HG03565 (cell line): ENCODE measurements around the gene SMG6.

Experiments
- ATAC-seq: cut with Tn5 transposase; IDR thresholded peaks from one replicate; pipeline ENCODE4 v1.9.1; 2021; ENCODE audit warnings: mild to moderate bottlenecking, moderate library complexity; ENCODE audit not compliant: unreplicated experiment

SMG6 gene

DNA sequence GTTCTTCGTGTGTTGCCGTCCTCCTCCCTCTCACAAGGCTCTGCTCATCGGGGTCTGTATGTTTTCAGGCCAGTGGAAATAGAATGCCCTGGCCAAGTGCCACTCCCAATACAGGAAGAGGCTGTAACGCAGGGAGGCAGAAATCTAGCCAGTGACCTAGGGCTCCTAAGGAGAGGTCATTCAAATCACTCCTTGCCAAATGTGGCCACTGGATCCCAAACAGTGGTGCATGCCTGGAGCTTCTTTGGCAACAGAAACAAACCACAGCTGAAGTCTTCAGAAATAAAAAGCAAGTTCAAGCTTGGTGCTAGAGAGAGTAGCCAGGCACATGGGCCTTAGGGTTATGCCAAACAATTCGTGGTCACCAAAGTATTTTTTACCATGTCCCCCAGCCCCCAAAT is 66.1 kb downstream of the SMG6 start:
- ATAC-seq = no peak

DNA sequence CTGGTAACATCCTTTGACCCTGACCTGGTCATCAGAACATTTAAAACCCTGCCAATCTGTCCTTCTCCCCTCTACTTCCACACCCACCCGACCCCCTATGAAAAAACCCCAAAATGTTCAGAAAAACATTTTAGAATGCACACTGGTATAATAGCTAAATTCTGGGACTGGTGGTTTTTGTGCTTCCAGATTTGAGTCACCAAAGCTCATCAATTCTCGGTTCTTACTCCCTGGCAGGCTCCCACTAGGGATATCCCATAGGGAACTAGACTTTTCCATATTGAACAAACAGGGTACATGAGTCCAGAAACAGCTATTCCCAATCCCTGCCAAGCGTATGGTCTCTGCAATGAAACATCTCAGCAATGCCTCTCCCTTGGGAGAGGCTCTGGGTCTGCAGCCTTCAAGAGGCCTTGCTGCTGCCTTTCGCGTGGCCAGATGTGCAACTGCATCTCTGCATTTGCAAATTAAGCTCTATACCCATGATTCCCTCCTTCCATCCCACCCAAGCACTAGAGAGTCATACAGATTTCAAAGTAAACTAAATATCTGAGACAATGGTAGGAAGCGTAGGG is 67.7 kb downstream of the SMG6 start:
- ATAC-seq = no peak

DNA sequence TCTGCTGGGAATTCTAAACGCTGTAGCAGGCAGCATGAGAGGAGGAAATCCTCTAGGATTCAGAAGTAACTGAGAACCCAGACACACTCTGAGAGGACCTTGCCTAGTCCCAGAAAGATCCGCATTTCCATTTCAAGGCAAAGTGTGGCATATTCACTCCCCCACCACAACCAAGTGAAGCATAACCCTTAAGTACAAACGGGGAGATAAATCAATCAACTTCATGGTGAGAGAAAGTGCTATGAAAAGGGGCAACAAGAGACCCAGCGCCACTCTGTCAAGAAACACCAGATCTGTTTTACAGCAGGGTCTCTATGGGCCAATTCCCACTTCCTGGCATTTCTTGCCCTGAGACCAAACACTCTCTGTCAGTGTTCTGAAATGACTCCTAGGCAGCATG is 68.3 kb downstream of the SMG6 start:
- no peak for ATAC-seq

DNA sequence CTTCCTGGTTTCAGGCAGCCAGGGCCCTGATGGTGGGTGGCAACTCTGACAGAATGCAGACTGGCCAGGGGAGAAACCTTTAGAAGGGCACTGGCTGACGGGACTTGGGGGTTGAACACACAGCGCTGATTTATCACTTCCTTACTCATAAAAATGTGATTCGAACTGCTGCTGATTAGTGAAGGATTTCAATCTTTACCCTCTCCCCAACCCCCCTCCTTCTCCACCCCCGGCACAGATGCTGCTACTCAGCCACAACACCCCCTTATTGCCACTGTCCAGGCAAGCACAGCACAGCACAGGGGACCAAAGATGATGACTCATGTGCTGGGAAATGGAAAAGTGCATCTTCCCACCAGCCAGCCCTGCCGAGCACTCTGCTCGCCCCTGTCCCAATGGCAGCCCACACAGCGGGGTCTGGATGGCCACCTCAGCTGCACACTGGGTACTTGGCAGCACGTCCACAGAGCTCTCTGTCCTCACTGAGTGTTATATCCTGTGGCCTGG is 70.1 kb downstream of the SMG6 start:
- no peak for ATAC-seq

DNA sequence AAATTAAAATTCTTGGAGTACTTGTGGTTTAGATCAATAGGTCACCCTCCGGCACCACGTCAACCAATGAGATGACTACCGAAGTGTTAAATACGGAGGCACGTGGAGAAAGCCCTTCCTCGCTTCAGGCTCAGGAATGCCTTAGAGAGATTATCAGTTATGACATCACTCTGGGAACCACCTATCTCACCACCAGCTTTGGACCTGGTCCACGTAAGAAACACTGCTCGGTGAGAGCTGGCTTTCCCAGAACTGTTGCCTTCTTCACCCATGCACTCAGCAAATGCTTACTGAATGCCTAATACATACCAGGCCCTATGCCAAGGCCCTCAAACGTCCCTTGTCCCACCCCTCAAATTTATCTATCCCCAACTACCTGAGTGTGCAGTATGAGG is 71.3 kb downstream of the SMG6 start:
- no peak for ATAC-seq

DNA sequence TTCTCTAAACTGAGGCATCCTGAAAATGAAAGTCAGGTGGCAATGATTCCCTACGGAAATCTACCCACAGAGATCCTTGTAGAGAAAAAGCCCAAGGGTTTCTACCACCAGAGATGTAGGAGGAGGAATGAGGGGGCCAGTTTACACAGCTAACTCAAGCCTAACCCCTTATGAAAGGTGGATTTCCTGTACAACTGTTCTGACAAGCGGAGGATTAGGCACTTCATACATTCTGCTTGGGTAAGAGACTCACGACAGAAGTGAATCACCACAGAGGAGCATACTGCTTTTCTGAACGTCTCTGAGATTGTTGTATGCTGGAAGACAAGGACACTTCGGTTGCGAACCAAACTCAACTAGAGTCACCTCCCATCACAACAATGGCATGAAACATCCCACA is 72.7 kb downstream of the SMG6 start:
- ATAC-seq = no peak

DNA sequence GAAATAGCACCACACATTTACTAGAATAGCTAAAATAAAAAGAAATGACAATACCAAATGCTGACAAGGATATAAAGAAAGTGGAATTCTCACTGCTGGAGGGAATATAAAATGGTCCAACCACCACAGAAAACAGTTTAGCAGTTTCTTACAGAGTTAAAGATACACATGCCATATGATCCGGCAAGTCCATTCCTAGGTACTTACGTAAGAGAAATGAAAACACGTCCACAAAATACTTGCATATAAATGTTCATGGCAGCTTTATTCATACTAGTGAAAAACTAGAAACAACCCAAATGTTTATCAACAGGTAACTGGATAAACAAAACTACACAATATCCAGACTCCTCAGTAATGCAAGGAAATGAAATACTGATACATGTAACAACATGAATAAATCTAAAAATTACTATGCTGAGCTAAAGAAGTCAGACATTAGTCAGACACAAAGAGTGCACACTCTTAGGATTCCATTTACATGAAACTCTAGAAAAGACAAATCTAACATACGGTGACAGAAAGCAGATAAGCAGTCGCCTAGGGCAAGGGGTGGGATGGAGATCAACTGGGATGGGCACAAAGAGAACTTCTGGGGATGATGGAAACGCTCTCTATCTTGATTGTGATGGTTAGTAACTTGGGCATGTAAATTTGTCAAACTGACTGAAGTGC is 76.4 kb downstream of the SMG6 start:
- no peak for ATAC-seq

DNA sequence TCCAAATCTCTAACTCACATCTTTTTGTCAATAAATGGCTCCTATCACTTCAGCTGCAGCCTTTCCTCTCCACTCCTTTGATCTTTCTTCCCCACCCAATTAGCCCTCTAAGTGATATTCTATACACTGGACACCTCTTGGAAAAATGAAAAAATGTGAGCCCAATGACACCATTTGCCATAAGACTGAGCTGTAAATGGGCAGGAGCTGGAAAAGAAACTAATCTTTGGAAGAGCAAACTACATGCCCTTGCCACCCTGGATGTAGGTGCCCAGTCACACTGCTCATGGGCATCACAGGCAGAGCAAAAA is 80.0 kb downstream of the SMG6 start:
- ATAC-seq = no peak

DNA sequence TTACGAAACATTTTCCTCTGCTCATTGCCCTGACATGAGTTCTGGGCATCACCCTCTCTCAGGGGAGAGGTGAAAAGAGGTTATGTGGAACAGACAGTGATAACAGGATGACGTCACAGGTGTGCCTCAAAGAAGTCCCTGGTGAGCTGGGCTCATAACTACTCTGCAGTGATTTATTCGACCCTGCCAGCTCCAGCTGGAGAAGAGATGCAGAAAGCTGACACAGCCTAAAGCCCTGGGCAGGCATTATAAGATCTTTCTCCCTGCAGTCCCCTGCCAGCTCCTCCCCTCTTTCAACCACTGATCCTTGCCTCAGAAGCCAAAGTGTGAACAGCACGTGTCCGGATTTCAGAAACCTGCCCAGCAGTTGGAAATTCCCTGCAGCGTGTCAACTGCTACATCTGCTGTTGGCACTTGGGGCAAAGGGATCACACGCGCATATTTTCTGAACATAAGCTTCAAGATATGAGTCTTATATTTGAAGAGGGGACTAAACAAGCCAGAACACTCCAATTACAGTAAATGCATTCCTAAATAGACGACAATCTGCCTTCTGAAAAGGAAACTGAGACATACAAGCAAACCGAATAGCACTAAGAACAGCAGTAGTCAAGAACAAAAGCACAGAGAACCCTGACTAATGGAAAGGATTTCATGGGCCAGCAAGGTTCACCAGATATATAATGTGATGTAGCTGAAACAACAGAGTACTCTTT is 80.5 kb downstream of the SMG6 start:
- peak; percentile 47 for ATAC-seq

DNA sequence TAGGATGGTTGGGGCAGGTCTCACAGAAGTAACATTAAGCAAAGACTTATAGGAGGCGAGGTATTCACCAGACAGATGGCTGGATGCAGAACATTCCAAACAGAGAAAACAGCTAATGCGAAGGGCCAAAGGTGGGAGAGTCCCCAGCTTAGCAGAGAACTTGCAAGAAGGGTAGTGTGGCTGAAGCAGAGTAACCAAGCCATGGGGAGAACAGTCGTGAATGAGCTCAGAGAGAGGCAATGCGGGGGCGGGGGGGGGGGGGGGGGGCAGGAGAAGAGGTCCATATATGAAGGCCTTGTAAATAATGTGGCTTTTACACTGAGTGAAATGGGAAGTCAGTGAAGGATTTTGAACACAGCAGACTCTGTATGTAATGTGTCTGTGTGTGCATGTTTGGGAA is 81.3 kb downstream of the SMG6 start:
- ATAC-seq = no peak

DNA sequence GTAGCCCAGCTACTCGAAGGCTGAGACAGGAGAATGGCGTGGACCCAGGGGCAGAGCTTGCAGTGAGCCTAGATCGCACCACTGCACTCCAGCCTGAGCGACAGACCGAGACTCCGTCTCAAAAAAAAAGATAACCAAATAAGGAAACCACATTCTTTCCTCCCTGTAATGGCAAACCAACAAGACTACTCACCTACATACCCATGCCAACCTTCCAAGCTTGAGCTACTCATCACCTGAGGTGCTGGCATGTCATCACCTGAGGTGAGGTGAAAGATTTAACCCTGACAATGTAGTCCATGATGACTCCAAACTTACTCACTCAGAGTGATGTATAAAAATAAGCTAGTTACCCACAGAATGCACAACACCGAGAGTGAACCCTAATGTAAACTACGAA is 85.2 kb downstream of the SMG6 start:
- ATAC-seq = no peak

DNA sequence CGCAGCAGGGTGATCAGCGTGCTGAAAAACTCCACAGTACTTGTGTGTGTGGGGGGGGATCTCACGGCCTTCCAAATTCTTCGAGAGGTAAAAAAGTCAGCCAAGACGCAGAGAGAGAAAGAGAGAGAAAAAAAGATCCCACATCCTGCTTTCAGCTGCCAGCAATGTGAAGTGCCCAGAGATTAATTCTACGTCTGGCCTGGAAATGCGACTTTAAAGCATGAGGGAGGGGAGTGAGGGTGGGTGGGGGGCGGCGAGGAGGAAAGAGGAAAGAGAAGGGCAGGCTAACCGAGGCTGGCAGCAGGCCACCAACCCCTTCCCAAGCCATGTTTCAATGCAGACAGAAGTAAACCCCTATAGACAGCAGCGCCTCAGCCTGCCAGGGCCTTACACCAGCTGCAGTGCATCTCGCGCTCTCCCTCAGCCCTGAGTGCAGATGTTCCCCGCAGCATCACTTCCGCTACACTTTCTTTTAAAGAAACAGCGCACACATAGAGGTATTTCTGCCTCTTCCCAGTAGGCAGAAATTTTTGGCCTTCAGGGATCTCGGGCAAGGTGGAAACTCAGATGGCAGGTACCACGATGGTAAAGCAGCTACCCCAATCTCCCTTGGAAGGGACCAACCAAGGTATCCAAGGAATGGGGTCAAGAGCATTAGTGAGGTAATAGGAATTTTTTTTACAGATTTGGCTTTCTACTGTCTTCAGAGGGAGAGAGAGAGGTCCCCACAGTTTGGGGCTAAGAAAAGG is 87.8 kb downstream of the SMG6 start:
- peak; percentile 70 for ATAC-seq

DNA sequence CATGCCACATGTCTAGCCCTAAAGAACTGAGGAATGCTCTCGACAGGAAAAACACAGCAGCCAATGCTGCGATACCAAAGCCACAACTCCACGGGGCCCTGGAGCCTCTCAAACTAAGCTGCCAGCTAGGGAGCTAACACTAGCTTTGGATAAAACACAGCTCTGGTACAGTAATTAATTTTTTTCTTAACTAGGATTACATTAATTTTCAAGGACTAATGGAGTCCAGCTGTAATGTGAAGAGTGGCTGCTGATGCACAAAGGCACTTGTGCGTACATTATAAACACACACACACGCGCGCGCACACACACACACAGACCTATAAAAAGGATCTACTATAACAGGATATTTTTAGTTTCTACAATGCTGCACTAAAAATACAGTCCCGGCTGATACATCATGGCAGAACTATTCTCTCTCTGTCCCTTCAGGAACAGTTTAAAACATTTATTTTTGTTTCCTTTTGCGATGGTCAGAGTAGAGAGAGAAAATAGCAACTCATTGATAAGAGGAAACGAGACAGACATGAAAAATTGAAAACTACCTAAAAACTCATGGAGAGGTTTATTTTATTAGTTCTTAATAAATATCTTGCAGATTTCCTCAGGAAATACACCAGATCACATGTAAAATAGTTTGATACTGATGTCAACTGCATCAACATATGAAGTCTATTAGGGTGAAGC is 88.5 kb downstream of the SMG6 start:
- ATAC-seq = no peak

DNA sequence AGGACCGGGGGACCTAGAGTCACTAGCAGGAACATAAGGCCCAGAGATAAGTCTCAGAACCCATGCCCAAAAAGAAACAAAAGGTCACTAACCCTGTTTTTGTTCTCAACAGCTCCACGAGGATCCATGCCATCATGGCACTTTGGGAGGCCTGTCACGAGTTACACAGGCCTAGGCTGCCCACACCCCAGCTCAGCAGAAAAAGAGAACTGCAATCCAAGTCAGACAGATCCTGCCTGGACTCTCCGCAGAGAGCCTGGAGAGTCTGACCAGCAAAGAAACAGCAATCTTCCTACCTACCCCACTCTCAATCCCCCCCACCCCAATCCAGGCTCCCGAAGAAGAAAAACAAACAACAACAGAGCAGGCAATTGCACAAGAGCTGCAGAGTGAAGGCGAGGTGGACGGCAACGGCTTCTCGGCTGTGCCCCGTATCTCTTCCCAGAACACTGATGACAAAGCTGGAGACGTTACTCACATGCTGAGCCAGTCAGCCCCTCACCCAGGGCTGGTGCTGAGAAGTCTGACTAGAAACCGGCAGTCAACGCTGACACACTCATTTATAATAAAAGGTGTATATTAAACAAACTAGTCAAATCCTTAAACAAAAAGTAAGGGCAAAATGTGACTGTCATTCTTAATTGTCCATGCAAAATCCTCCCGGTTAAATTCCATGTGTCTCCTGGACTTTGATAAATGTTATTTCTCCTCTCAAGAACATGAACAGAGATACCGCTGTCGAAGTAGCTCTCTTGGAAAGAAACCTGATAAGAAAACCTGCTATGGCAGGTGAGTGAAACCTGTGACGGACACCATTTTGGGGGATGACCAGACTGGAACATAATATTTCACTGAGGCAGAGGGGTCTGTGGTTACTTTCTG is 89.3 kb downstream of the SMG6 start:
- no peak for ATAC-seq

DNA sequence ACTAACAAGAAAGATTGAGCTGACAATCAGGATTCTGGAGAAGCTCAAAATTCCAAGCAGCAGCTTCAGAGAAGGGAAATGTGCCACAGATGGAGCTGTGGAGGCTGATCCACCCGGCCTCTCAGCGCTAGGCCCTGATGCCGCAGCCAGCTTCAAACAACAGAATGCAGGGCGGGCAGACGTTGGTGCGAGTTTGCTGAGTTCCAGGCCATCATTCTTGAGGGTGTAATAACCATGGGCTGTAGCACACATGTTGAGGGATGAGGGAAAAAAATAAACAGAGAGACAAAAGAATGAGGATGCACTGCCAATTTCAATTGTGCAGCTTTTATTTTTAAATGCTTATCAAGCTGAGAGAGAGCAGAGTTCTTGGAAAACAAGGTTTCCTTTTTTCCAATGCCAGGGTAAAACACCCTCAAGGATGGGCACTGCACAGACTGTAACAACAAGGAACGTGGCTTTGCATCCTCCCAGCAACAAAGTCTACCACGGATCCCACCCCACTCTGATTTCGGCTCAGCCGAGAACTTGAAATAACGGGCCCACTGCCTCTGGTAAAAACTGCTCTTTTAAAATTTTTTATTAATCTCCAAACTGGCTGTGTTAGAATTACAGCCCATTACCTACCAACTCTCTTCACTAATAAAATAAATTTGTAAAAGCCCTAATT is 90.2 kb downstream of the SMG6 start:
- no peak for ATAC-seq

DNA sequence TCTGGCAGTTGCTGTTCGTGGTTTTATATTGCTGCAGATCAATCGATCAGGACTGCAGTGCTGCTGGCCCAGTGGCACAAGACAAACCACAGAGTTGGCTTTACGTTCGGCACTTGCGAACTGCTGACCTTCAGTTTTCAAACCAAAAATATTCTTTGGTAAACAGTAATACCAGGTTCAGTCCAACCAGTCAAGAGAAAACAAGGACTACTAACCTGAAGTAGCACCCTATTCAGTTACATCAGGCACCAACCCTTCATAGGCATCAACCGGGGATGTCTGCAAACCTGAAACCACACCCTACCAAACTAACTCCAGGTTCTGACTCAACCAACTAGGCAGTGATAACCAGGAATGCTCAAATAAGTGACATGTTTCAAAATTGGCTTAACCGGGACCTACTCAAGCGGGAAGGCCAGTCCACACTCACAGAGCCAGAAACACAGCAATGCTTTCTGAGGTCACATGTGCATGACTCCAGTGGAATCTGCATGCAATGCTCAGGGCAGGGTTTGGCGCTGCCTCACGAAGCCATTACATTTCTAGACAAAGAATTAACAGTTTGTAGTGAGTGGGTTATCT is 91.1 kb downstream of the SMG6 start:
- no peak for ATAC-seq

DNA sequence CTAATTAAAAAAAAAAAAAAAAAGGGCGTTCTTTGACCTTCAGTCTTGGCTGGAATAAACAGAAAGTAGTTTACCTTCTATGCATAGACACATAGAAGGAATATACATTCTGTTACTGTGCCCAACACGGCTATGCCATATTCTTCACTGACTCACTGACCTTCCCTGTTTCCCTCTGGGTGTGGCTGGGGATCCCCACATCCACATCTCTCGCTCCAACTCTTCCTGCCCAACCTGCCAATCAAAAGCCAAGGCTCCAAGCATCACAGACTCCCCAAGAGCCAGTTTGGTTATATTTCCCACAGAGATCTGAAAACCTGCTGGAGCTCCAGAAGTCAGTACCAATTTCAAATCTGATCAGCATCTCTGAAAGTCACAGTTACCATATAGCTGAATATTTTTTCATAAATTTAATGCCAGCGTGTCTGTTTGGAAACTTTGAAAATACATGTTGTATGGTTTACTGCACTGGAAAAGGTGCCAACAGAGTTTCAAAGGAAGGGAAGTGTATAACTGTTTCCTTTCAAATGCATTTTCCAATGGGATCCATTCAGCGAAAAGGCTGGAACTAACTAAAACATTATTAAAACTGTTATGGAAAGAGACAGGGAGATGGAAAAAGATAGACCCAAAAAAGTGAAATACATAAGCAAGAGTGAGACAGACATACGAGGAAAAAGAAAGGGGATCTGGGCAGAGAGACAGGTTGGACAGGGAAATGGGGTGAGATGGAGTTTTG is 91.8 kb downstream of the SMG6 start:
- ATAC-seq = no peak

DNA sequence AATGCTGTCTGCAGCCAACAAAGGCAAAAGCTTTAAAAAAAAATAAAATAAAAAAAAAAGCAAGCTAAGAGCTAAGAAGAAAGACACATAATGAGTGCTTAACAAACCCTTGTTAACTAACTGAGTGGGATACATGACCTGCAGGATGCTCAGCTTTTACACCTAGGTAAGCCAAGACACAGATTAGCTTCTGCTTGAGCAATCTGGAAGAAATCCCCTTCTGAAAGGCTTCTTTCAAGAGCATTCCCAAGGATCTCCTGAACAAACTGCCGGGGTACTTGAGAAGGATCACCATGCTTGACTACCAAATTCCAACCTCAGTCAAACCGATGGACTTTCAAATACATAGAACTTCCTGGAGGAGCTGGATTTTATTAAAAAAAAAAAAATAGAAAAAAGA is 92.9 kb downstream of the SMG6 start:
- no peak for ATAC-seq
